Glomerular visceral epithelial cell (primary cell): ENCODE data around the gene RPAP2.

ENCODE experiments used
- DNase-seq: peaks from one replicate; pipeline ENCODE4 v3.0.0-alpha.2; 2016; ENCODE audit errors: extremely low spot score

RPAP2 gene

DNA sequence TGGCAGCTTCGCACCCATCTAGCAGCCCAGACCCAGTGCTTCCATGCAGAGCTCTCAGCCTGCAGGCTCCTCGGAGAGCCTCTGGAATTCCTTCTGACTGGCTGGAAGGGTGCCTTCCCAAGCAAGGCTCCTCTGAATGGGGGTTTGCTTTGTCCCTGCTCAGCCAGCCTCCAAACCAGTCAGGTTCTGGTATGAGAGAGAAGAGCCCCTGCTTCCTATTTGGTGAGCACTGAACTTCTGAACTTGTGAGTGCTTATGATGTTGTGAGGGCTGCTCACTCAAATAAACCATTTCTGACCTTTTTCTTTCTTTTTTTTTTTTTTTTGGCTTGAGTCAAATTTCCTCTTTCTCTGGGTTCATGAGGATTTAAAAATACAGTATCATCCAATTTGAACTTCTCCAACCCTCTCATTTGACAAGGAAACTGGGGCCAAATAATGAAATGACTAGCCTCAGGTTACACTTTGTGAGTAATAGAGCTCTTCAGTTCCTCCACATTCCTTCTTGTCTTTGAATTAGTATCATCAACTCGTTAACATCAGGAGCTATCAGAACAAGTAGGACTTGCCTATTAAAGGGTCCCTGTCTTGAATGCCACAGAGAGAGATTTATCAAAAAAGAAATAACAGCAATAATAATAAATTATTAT, 148.3 kb downstream of the RPAP2 start:
- no peak for DNase-seq

DNA sequence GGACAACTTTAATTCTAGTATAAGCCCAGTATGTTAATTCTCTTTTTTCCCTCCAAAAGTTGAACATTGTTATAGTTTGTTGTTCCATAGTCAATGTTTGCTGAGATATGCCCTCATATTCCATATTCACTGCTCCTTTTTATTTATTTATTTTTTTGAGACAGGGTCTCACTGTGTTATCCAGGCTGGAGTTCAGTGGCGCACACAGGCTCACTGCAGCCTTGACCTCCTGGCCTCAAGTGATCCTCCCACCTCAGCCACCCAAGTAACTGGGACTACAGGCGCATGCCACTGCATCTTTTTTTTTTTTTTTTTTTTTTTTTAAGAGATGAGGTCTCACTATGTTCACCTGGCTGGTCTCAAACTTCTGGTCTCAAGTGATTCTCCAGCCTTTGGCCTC, 149.1 kb downstream of the RPAP2 start:
- no peak for DNase-seq
